ENCODE measurements around the gene CDH13.
A peak's percentile ranks its signal among the peaks of the same experiment; 100 is the strongest.

CDH13 gene

DNA sequence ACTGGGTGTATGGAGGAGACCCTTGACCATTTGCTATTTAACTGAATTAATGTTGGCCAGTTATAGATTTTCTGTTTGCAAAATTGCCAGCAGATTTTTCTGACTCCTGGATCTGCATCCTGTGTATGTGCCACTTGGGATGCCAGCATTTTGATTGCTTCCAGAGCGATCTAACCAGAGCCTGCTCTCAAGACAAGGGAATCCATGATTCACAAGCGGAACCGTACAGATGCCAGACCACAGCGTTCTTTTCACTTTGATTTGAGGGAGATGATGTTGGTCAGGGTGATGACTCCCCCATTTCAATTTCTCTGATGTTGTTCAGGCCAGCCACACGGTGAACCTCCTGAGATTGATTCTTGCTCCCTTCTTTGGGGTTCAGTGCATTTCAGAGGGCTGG is 228.7 kb downstream of the CDH13 start:
- DNase-seq = no peak

DNA sequence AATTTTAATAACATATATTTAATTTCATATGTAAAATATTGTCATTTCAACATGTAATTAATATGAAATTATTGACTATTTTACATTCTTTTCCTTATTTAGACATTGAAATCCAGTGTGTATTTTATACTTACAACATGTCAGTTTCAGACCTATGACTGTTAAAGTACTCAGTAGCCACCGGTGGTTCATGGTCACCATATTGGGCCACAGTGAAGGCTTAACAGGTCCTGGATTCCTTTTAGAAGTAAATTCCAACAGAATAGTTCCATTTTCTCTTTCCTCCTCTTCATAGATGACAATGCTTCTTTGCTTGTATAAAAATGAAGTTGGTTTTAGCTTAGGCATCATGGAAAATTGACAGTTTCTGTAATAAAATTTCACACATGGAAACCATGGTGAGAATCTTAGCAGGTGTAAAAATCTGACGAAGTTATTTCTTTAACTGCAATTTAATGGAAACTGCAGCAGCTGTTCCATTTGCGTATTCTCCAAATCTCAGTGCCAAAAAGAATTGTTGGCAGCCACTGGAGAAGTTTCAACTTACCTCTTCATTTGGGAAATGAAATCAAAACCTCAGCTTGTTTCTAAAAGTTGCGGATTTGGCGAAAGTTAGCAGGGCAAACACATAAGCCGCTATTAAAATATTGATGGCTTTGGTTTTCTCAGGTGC is 231.1 kb downstream of the CDH13 start:
- DNase-seq = no peak

DNA sequence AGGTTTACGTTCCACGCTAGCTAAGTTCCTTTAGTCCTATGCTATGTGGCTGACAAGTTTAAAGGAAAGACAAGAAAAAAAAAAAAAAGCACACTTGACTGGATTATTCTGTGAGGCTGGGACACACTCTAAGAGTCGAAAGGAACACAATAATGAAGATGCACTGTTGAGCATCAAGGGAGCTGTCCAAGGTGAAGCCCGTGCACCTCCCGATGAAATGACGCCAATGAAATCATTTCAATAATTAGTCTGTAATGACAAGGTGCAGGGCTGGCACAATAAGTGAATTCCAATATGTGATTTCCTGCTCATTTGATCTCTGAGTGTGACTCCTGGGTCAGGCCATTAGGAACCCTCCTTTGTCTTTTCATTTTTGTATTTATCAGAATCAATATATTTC is 232.9 kb downstream of the CDH13 start:
- no peak for DNase-seq

DNA sequence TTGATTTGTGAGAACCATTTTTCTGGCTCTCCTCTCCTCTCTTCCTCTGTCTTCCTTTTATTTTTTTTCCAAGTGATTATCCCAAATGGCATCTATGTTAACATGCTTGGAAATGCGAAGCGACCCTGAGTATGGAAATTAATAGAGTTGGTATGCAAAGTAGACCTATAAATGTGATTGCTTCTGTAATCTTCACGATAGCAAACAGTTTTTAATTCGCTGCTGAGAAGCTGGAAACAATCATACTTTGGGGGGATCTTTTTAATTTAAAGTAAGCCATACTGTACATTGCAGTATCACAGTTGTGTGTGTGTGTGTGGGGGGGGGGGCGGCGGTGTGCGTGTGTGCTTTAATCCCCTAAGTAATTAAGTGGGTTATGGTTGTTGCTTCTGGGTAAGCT is 233.3 kb downstream of the CDH13 start:
- peak; percentile 11 for DNase-seq

DNA sequence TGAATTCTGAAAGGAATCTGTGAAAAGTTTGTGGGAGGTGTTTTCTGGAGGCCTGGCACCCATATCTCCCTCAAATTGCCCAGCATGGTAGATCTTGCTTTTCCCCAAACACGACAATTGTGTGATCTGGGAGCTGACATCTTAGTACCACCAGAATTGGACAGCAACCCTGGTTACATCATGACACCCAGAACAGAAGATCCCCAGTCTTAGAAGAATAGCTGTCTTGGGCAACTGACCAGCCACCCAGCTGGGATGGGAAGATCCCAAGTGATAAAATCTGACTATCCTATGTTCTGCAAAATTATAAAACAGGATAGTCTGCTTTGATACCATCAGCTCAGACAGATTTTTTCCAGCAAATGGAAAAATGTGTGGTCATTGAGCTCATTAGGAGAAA is 235.3 kb downstream of the CDH13 start:
- DNase-seq = no peak

DNA sequence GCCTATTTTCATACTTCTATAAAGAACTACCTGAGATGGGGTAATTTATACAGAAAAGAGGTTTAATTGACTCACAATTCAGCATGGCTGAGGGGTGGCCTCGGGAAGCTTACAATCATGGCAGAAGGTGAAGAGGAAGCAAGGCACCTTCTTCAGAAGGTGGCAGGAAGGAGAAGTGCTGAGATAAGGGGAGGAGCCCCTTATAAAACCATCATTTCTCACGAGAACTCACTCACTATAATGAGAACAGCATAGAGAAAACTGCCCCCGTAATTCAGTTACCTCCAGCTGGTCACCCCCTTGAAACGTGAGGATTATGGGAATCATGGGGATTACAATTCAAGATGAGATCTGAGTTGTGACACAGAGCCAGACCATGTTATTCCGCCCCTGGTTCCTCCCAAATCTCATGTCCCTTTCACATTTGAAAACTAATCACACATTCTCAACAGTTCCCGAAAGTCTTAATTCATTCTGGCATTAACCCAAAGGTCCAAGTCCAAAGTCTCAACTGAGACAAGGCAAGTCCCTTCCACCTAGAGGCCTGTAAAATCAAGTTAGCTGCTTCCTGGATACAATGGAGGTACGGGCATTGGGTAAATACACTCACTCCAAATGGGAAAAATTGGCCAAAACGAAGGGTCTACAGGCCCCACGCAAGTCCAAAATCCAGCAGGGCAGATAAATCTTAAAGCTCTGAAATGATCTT is 237.7 kb downstream of the CDH13 start:
- no peak for DNase-seq

DNA sequence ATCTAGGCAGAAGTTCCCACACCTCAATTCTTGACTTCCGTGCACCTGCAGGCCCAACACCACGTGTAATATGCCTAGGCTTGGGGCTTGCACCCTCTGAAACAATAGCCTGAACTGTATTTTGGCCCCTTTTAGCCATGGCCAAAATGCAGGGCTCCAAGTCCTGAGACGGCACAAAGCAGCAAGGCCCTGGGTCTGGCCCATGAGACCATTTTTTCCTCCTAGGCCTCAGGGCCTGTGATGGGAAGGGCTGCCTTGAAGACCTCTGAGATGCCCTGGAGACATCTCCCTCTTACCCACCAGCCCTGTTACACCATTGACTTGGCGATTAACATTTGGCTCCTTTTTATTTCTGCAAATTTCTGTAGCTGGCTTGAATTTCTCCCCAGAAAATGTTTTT is 238.6 kb downstream of the CDH13 start:
- no peak for DNase-seq

DNA sequence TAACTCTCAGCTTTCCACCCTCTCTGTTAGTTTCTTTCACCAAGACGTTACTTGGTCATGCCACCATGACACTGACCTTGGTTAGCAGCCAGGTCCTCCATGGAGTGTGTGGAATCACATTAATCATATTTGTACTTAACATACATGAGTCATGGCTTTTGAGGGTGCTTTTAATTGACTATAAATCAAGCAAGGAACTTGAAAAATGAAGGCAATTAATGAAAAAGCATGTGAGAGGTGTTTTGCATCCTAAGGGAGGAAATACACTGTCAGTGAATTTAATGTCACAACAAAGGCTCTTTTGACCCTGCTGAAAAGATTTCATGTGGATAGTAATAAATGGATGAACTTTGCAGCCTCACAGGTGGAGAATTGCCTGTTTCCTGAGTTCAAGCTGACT is 240.7 kb downstream of the CDH13 start:
- no peak for DNase-seq

DNA sequence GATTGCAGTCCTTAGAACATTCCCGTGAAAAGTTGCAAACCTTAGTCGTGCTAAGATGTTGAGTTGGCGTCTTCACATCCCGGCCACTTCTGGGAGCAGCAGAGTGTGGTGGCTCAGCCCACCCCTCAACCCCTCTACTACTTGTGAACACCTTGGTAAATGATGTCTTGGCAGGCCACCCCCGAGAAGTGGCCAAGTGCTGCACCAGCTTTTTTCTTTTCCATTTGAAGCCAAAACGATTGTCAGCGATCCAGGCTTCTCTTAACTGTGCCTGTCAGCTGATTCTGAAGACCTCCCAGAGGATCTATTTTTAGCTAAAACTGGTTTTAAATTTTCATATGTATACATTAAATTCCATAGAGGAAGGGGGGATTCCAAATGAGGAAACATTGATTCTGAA is 247.5 kb downstream of the CDH13 start:
- DNase-seq = no peak

DNA sequence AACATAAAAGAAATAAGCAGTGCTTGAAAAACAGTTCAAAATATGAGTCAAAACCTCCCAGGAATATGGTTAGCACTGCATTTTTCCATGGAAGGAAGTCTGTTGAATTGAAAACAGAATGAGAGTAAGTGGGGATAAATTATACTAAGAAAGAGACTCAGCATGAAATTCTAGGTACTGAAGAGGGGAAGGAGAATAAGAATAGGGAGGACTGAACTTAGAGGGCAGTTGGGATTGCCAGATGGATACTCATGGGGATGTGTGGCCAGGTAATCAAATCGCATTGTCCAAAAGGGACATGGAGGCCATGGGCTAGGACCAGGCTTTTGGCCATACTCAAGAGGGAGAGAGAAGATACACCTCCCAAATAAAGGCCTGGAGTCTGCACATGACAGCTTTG is 247.9 kb downstream of the CDH13 start:
- no peak for DNase-seq

DNA sequence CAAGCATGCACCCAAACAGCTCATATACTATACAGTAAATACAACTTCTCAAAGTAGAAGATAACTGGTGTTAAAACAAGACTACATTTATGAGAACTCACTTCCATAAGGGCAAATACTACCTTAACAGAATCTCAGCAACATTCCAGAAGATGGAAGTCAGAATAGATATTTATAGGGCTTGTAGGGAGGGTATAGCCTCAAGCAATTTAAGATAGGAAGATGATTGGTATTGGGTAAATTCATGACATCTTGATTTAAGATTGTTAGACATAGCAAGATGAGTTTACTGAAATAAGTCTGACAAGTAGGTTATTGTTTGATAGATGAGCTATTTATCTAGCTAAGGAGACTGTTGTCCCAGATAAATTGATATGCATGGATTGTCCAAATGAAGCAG is 250.2 kb downstream of the CDH13 start:
- DNase-seq = no peak

DNA sequence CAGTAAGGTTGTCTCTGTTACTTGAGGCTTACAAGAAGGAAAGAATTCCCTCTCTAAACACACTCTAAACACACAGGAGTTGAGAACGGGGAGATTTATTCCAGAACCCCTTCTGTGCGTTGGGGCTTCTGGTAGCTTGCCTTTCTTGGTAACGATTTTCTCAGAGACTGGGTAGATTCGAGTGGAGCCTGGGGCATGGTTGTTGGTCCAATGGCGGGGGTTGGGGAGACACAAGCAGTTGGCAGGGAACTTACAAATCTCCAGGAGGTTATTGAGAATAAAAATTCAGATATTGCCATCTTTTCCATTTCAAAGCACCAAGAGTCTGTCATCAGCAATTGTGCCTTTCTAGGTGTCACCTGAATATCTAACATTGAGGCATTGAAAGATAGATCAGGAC is 251.7 kb downstream of the CDH13 start:
- DNase-seq = no peak

DNA sequence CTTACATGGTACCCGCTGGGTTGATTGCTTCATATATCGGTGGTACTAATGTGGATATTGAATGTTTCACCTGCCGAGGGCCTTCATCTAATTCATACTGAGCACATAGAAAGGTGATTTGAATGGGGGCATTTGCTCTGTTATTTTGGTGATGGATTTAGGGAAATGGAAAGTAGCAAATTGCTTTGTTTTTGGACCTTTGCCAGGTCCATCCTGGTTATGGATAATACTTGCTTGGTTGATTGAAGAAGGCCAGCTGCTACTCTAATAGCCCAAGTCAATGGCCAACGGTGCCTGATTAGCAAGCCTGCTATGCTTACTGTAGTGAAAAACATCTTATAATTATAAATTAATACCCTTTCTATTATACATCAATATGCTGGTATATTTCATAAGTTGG is 253.6 kb downstream of the CDH13 start:
- no peak for DNase-seq

DNA sequence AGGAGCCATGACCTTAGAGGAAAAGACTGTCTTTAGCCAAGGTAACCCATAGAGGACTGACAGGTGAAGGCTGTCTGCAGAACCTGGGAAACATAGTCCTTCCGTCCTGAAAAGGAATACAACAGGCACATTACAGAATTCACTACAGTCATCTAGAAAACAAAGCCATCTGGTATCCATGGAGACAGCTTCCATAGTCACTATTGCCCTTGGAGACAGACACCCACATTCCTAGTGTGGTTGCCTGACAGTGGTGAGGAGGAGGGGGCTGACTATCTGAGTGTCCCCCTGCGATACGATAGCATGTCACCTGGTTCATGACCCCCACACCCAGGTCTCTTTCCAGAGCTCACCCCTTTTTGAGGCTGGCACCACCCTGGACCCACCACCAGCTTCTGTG is 254.7 kb downstream of the CDH13 start:
- no peak for DNase-seq

DNA sequence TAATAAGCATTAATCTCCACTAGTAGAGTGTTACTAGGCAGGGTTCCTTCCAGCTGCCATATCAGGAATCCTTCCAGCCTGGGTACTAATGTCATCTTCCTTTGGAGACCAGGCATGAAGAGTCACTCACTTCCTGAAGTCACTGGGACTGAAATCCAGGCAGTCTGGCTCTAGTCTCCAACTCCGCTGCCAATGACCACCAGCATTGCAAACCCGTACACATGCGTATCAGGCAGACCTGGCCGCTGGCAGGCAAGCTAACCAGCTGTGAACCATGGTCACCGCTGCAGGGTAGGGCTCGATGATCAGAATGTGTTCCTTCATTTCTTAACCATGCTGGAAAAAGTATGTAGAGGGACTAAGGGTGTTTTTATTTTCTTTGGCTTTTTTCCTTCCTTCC is 255.5 kb downstream of the CDH13 start:
- DNase-seq = no peak

DNA sequence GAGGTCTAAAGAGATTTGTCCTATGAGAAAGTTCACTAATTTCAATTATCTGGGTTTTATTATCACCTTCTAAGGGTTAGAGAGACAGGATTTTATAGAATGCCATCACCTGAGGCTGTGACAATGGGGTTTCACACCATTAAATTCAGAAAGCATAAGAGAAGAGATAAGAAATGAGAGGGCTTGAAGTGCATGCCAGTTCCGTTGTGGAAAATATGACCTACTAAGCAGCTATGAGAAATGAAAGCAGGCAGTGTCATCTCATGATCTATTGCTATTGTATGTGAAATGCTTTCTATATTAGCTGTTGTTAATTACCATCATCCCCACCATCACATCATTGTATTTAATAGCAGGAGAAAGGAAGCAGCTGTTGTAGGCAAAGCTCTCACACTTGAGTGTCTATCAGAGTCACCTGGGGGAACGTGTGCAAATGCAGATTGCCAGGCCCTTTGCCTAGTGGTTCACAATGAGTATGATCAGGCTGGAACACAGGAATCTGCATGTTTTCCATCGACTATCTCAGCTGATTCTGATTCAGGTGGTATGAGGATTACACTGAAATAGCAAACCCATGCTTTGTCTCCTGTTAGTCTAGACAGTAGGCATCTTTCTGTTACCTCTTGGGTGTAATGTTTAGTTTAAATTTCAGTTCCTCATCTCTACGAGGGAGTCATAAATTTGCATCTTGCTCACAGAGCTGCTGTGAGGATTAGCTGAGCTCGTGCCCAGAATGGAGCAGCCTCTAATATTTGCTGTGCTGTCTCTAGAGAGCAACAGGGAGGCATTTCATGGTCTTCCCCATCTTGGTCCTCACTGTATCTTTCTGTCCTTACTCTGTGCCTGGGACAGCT is 256.4 kb downstream of the CDH13 start:
- DNase-seq = no peak

DNA sequence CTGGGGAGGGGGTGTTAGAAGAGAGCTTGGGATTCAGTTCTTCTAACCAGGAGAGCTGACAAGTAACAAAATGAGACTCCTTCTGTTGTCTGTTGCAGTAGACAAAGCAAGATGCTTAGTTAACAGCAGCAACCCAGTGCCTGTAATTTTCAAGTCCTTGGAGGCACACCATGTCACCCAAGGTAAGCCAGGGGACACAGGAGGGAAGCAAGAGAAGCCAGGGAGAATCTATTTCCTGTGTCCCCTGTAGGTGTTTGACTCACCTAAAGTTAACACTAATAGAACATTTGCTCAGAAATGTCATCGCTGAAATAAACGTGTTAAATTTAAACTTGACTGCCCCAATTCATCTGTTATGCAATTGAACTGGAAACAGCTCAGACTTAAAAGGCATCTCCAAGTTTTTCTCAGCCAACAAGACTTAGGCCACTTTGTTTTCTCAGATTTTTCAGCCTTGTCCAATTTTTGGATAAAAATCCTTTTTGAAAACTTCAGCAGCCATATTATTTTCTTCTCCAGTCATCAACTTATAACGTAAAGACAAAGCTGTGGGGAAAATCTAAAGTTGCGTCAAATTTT is 257.6 kb downstream of the CDH13 start:
- no peak for DNase-seq

DNA sequence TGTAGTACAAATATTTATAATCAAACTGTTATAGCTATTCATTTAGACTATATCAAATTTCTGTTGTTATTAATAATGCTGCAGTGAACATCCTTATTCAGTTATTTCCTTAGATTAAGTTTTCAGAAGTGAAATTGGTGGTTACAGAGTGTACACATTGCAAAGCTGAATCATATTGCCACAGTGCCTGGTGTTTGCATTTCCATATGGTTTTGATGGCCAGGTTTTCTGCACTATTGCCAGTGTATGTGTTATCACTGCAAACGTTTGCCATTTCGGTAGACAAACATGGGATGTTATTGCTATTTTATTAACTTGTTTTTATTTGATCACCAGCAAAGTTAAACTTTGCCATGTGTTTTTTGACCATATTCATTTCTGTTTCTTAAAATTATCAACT is 259.4 kb downstream of the CDH13 start:
- DNase-seq = no peak

DNA sequence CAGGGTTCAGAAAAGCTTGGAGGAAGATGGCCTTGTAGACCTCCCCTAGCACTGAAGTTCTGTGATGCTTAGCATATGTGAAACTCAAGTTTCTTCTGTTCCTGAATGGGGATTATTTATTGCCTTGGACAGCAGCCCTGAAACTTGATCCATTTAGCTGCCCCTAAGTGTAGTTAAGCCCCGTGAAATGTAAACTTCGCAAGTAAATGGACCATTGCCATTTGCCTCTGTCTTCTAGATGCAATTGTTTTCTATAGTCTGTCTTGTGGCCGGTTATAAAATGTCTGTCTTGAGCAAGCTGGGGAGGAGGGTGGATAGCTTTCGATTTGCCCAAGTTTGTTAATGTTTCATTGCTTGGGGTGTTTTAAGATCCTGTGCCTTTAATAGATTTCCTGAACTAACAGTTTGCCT is 261.8 kb downstream of the CDH13 start:
- DNase-seq = no peak

DNA sequence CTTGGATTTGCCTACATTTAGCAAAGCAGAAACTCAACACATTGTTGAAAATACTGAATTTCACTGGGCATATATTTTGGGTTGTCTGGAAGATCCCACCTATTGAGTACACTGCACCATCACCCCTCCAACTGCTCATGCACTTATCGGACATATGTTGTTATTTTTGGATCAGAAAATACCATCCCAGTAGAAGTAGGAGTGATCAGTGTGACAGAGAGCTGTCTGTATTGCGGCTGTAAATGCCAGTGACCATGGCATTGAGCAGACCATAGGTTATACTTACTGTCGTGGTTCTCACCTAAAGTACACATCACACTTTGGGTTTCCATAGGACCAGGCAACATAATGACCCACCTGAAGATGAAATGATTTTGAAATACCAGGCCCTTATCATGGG is 264.7 kb downstream of the CDH13 start:
- DNase-seq = no peak

DNA sequence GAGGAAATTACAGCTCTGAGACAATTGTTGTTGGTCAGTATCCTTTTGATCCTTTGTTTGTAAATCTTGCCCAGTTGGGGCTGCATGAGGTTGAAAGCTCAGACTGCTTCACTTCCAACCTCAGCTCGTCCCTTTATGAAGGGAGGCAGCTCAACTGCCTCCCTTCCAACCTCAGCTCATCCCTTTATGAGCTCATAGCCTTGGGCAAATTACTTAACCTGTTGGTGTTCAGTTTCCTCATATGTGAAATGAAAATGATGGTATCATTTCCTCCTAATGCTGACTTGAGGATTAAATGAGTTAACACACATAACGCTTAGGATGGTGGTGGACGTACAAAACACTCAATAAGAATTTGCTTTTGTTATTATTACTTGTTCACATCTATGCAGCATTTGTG is 265.1 kb downstream of the CDH13 start:
- DNase-seq = no peak

DNA sequence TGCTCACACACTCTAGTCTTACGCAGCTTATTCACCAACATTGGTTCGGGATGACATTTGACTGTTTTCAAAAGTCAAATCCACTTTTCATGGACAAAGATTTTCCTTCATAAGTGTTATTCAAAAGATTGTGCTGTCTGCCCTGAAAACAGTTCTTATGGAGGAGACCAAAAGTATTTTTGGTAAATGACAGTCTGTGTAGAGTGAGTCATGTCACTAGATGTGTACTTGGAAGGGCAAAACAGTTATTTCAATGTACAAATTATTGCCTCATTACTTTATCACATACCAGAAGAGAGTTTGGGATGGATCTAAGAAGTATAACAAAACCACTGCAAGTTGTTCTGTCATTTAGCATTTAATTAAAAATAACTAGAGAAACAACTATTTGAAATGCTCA is 265.6 kb downstream of the CDH13 start:
- DNase-seq = no peak

DNA sequence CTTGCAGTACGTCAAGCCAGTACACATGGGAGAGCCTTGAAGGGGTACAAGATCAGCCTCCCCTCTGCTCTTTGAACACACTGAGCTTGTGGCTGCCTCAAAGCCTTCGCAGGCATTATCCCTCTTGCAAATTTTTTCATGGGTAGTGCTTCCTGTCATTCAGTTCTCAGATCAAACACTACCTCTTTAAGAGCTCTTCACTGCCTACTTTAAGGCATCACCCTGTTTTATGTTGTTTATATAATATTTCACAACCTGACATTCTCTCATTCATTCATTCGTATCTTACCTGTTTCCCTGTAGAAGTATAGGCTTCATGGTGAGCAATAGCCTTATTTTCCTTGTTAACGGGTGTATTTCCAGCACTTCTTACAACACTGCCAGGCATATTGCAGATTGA is 269.1 kb downstream of the CDH13 start:
- DNase-seq = no peak

DNA sequence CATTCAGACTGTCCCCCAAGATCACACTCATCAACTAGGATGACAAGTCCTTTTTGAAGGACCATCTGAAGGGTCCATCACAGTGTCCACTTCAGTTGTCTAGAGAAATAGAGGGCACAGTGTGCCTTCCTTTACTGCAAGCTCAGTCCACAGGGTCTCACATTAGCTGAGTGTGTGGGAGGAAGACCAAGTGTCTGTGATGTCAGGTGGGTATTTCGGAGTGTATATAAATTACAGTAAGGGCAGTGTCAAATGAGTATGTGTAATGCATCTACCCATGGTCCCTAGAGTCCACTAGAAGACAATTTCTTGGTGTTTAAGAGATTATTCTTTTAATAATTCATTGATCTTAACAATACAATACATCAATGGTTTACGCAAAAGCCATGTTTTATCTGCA is 272.2 kb downstream of the CDH13 start:
- no peak for DNase-seq
